SW 1271 (cell line): ENCODE results near the gene SHQ1.
"Not testable (repeated sequence)": the region's sequence is repeated elsewhere in the genome, so short reads cannot be mapped to it uniquely, and the experiment has no call there.

ENCODE experiments used
- DNase-seq, 2 experiments: peaks; one replicate each; lab custom pipeline; 2025; lab: John Stamatoyannopoulos, UW

The SHQ1 gene

GRCh38 chr3:72719137-72719536 lies 129.1 kb downstream of the SHQ1 start:
- no peak for DNase-seq

GRCh38 chr3:72714135-72714534 lies 134.1 kb downstream of the SHQ1 start:
- not testable (repeated sequence) for DNase-seq

- DNase-seq, result not testable (repeated sequence)
Observed at GRCh38 chr3:72710471-72710870, 137.8 kb downstream of the SHQ1 start.

- DNase-seq, result no peak
Observed at GRCh38 chr3:72708441-72708840, 139.8 kb downstream of the SHQ1 start.

GRCh38 chr3:72702997-72703396 lies 145.2 kb downstream of the SHQ1 start:
- no peak for DNase-seq

GRCh38 chr3:72702390-72702789 lies 145.9 kb downstream of the SHQ1 start:
- no peak for DNase-seq

- DNase-seq, result no peak
Observed at GRCh38 chr3:72700106-72700505, 148.1 kb downstream of the SHQ1 start.

- DNase-seq, result no peak
Observed at GRCh38 chr3:72699631-72700030, 148.6 kb downstream of the SHQ1 start.
